K562 (cell line): ENCODE data around the gene SMIM8. TPM values are rescaled to one million over a fixed set of nuclear protein-coding genes. Genes with fewer than 3 reads are reported as not detected.
A peak's percentile ranks its signal among the peaks of the same experiment; 100 is the strongest.

Experiments used
- DPF2 ChIP-seq: fragments of 450-650 bp; IDR thresholded peaks from 2 replicates; pipeline ENCODE4 v1.6.1; 2016
- NFIX ChIP-seq: fragments of 250-450 bp; sonication (Bioruptor Pico); IDR thresholded peaks from 2 replicates; pipeline ENCODE4 v1.4.0; 2020; ENCODE audit warnings: low read depth, mild to moderate bottlenecking, moderate library complexity
- NONO ChIP-seq, 2 experiments: fragments of 200-400 bp in 1 of 2; fragments of 450-650 bp in 1 of 2; formaldehyde crosslinking in 1 of 2; IDR thresholded peaks; 2 replicates each; pipeline ENCODE4 v1.6.1; 2017; ENCODE audit warnings: low read depth in 2 of 2, mild to moderate bottlenecking in 2 of 2, moderate library complexity in 2 of 2, low read length in 1 of 2
- polyA plus RNA-seq, 8 experiments: library from polyadenylated mRNA; depleted of rRNA in 4 of 8; stranded (reverse) in 5 of 8; unstranded in 3 of 8; fragments of >200 nt; fragmentation: Nextera tagmentation in 2 of 8; fragmentation: Illumina TruSeq in 1 of 8; extraction: Ambion mirVana in 2 of 8; extraction: Trizol in 1 of 8; gene quantifications; 2 replicates each; pipeline versions ENCODE4 v1.2.1 to v1.2.3, GENCODE V29; 2011 to 2014; ENCODE audit warnings: inconsistent platforms in 1 of 8, missing spikeins in 1 of 8
- total RNA-seq, 7 experiments: library from RNA; depleted of rRNA in 6 of 7; stranded (reverse); fragments of >200 nt in 6 of 7; fragmentation: Illumina TruSeq in 2 of 7; extraction: Trizol in 2 of 7; gene quantifications; 2 replicates each; pipeline versions ENCODE4 v1.2.1 to v1.2.3, GENCODE V29; 2011 to 2021; ENCODE audit warnings: low replicate concordance in 1 of 7
- TF ChIP-seq, protein P1 (sequence below): fragments of 200-800 bp; sonication (Bioruptor generic); IDR thresholded peaks from 2 replicates; pipeline ENCODE4 v1.6.1; 2016; ENCODE audit warnings: missing genetic modification characterization, missing compliant biosample characterization
- TF ChIP-seq, protein P2 (sequence below): fragments of 450-650 bp; IDR thresholded peaks from 2 replicates; pipeline ENCODE4 v1.6.1; 2016; ENCODE audit warnings: mild to moderate bottlenecking, moderate library complexity

Gene SMIM8
- total and polyA plus RNA-seq, 9 of the 15 experiments (the other 6 are each of a cell fraction or from before 2014, with no cell fraction given) = 8.3 to 53.7 (median 15.1) TPM

DNA sequence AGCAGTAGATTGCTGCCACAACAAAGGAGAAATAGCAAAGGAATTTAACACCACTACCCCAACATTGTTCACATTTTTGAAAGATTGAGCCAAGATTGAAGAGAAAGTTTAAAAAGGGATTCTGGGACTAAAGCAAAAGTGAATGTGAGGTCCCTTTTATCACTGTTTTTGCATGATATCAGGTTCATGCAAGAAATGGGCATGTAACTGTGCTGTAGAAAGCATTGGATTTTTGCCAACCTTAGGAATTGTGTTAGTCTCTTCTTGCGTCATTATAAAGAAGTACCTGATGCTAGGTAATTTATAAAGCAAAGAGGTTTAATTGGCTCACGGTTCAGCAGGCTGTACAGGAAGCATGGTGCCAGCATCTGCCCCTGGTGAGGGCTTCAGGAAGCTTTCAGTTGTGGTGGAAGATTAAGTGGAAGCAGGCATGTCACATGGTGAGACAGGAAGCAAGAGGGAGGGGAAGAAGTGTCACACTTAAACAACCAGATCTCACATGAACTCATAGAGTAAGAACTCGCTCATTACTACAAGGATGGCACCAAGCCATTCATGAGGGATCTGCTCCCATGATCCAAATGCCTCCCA, 11.3 kb downstream of the SMIM8 start (continued):
- TF ChIP-seq, protein P1, sequence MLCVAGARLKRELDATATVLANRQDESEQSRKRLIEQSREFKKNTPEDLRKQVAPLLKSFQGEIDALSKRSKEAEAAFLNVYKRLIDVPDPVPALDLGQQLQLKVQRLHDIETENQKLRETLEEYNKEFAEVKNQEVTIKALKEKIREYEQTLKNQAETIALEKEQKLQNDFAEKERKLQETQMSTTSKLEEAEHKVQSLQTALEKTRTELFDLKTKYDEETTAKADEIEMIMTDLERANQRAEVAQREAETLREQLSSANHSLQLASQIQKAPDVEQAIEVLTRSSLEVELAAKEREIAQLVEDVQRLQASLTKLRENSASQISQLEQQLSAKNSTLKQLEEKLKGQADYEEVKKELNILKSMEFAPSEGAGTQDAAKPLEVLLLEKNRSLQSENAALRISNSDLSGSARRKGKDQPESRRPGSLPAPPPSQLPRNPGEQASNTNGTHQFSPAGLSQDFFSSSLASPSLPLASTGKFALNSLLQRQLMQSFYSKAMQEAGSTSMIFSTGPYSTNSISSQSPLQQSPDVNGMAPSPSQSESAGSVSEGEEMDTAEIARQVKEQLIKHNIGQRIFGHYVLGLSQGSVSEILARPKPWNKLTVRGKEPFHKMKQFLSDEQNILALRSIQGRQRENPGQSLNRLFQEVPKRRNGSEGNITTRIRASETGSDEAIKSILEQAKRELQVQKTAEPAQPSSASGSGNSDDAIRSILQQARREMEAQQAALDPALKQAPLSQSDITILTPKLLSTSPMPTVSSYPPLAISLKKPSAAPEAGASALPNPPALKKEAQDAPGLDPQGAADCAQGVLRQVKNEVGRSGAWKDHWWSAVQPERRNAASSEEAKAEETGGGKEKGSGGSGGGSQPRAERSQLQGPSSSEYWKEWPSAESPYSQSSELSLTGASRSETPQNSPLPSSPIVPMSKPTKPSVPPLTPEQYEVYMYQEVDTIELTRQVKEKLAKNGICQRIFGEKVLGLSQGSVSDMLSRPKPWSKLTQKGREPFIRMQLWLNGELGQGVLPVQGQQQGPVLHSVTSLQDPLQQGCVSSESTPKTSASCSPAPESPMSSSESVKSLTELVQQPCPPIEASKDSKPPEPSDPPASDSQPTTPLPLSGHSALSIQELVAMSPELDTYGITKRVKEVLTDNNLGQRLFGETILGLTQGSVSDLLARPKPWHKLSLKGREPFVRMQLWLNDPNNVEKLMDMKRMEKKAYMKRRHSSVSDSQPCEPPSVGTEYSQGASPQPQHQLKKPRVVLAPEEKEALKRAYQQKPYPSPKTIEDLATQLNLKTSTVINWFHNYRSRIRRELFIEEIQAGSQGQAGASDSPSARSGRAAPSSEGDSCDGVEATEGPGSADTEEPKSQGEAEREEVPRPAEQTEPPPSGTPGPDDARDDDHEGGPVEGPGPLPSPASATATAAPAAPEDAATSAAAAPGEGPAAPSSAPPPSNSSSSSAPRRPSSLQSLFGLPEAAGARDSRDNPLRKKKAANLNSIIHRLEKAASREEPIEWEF (CRISPR knock-in tag) = no peak
- TF ChIP-seq NFIX (CRISPR knock-in tag) = no peak
- no peak for TF ChIP-seq NONO (IDR thresholded peaks at IDR 0.05; ENCODE audit: low read depth in 2 of 2, low read length in 1 of 2)
- TF ChIP-seq DPF2 = no peak
- TF ChIP-seq, protein P2, sequence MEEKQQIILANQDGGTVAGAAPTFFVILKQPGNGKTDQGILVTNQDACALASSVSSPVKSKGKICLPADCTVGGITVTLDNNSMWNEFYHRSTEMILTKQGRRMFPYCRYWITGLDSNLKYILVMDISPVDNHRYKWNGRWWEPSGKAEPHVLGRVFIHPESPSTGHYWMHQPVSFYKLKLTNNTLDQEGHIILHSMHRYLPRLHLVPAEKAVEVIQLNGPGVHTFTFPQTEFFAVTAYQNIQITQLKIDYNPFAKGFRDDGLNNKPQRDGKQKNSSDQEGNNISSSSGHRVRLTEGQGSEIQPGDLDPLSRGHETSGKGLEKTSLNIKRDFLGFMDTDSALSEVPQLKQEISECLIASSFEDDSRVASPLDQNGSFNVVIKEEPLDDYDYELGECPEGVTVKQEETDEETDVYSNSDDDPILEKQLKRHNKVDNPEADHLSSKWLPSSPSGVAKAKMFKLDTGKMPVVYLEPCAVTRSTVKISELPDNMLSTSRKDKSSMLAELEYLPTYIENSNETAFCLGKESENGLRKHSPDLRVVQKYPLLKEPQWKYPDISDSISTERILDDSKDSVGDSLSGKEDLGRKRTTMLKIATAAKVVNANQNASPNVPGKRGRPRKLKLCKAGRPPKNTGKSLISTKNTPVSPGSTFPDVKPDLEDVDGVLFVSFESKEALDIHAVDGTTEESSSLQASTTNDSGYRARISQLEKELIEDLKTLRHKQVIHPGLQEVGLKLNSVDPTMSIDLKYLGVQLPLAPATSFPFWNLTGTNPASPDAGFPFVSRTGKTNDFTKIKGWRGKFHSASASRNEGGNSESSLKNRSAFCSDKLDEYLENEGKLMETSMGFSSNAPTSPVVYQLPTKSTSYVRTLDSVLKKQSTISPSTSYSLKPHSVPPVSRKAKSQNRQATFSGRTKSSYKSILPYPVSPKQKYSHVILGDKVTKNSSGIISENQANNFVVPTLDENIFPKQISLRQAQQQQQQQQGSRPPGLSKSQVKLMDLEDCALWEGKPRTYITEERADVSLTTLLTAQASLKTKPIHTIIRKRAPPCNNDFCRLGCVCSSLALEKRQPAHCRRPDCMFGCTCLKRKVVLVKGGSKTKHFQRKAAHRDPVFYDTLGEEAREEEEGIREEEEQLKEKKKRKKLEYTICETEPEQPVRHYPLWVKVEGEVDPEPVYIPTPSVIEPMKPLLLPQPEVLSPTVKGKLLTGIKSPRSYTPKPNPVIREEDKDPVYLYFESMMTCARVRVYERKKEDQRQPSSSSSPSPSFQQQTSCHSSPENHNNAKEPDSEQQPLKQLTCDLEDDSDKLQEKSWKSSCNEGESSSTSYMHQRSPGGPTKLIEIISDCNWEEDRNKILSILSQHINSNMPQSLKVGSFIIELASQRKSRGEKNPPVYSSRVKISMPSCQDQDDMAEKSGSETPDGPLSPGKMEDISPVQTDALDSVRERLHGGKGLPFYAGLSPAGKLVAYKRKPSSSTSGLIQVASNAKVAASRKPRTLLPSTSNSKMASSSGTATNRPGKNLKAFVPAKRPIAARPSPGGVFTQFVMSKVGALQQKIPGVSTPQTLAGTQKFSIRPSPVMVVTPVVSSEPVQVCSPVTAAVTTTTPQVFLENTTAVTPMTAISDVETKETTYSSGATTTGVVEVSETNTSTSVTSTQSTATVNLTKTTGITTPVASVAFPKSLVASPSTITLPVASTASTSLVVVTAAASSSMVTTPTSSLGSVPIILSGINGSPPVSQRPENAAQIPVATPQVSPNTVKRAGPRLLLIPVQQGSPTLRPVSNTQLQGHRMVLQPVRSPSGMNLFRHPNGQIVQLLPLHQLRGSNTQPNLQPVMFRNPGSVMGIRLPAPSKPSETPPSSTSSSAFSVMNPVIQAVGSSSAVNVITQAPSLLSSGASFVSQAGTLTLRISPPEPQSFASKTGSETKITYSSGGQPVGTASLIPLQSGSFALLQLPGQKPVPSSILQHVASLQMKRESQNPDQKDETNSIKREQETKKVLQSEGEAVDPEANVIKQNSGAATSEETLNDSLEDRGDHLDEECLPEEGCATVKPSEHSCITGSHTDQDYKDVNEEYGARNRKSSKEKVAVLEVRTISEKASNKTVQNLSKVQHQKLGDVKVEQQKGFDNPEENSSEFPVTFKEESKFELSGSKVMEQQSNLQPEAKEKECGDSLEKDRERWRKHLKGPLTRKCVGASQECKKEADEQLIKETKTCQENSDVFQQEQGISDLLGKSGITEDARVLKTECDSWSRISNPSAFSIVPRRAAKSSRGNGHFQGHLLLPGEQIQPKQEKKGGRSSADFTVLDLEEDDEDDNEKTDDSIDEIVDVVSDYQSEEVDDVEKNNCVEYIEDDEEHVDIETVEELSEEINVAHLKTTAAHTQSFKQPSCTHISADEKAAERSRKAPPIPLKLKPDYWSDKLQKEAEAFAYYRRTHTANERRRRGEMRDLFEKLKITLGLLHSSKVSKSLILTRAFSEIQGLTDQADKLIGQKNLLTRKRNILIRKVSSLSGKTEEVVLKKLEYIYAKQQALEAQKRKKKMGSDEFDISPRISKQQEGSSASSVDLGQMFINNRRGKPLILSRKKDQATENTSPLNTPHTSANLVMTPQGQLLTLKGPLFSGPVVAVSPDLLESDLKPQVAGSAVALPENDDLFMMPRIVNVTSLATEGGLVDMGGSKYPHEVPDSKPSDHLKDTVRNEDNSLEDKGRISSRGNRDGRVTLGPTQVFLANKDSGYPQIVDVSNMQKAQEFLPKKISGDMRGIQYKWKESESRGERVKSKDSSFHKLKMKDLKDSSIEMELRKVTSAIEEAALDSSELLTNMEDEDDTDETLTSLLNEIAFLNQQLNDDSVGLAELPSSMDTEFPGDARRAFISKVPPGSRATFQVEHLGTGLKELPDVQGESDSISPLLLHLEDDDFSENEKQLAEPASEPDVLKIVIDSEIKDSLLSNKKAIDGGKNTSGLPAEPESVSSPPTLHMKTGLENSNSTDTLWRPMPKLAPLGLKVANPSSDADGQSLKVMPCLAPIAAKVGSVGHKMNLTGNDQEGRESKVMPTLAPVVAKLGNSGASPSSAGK = 0 out of 2 replicates have a peak, but pooled peaks have one; percentile 20
